Measurements from ENCODE around the gene DCLK1. TPM values are rescaled to one million over a fixed set of nuclear protein-coding genes. Genes with fewer than 3 reads are reported as not detected.

The DCLK1 gene
- polyA plus RNA-seq, 4 donors: 4.3 to 39.0 (median 8.9) TPM

- DNase-seq (ENCODE audit: low read depth in 4 of 4, low spot score in 3 of 4): no peak
These were observed 403.3 kb downstream of the DCLK1 start for GRCh38 chr13:35727881-35728280.

DNA sequence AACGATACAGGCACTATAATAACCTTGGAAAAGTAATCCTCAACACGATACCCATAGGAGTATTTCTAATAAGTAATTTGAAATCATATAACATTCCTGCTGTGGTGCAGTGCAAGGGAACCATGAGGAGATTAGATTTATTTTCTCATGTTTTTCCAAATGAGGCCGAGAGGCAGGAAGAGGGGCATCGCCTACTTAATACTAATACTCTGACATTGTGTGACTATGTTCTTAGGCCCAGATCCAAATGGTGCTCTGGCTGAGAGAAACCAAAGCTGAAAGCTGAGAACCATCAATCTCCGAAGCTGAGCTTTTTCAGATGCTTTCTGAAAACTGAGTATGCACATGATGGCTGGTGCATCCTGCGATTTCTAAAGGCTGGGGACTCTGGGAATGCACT lies 406.7 kb downstream of the DCLK1 start:
- DNase-seq (ENCODE audit: low read depth in 4 of 4, low spot score in 3 of 4): no peak

DNA sequence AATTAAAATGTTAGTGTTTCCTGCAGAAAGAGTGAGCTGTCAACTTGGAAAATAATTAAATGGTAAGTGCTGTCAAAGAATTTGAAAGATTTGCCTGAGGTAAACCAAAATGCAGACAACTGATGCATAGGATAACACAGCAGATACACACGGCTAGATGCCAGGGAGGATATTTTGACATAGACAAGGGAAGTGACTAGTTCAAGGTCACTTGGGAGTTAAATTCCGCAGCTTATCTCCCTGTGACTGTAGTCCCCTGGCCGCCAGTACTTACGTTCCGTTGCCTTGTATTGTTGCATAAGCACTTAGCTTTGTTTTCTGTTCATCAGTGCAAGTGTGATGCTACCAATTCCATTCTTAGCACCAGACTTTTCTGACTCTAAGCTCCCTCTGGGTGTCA lies 407.4 kb downstream of the DCLK1 start:
- DNase-seq (ENCODE audit: low read depth in 4 of 4, low spot score in 3 of 4): no peak

DNA sequence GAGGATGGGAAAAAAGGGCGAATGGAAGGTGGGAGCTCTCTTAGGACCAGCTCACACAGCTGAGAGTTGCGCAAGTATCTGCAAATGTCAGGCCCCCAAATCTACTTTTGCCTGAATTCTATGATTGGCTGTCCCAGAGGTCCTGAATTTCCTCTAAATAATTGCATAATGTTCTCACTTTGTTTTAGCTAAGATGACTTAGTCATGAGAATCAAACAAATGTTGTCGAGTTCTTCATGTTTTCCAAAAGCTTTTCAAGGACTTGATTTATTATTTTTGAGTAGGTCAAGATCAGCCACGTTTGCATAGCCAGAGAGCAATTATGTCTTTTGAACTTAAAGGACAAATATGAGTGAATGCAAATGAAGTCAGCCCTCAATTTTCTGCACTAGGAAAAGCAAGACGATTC lies 408.1 kb downstream of the DCLK1 start:
- DNase-seq (ENCODE audit: low read depth in 4 of 4, low spot score in 3 of 4): no peak

DNA sequence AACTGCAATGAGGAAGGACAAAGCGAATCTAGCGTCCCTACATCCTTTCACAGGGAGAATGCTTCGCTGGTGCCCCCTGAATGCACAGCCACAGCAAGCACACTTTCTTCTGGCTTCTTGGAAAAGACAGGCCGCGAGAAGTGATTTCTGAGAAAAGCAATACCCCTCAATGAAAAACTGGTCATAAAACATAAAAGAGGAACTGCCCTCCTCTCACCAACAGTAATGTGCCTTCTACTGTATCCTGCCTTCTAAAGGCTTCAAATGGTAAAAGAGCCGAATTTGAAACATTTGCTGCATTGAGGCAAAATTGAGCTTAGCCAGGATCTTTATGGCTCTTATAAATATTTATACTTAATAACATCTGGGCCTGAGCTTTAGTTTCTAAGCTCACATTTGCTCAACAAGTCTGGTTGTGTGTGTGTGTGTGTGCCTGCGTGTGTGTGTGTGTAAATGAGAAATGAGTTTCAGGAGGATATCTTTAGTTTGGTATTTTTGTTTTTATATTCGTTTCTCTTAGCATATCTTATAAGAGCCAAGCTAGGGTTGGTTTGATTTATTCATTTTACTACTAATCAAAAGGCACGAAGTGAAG lies 408.6 kb downstream of the DCLK1 start:
- DNase-seq (ENCODE audit: low read depth in 4 of 4, low spot score in 3 of 4): no peak

GRCh38 chr13:35720690-35721554 lies 410.3 kb downstream of the DCLK1 start:
- DNase-seq (ENCODE audit: low read depth in 4 of 4, low spot score in 3 of 4): peak in 1 of 4 donors; percentile 35

DNA sequence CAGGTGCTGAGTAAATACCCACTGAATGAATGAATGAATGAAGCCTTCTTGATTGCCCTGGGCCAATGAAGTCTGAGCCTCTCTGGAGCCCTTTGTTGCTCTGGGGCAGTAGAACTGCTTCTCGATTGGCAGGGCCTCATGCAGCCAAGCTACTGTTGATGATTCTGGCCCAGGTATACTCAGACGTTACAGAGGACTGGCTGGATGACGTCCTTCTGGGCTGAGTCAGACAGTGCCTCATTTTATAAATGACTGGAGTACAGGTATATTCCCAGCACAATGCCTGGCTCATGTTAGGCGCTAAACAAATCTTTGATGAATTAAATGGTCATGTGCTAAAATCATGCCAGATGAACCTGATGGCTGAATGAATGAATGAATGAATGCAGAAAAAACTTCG lies 410.9 kb downstream of the DCLK1 start:
- no peak for DNase-seq (ENCODE audit: low read depth in 4 of 4, low spot score in 3 of 4)

Other genes with a start within 250 kb of the DCLK1 start
- 1 to 10 TPM in 3 of 4 donors, under 1 TPM in 1; 0.74 to 4.1 (median 2.4) TPM for gene SOHLH2, start 83.2 kb upstream of the DCLK1 start, polyA plus RNA-seq (ENCODE audit: insufficient read length in 4 of 4)
- 1 to 10 TPM; 2.8 to 7.5 (median 5.5) TPM for gene CCDC169, start 166.4 kb upstream of the DCLK1 start, polyA plus RNA-seq (ENCODE audit: insufficient read length in 4 of 4)
- gene SPART, start 215.0 kb upstream of the DCLK1 start, polyA plus RNA-seq (ENCODE audit: insufficient read length in 4 of 4): 10 to 100 TPM; 81.0 to 98.6 (median 84.7) TPM